ENCODE results near the gene PARP4.
"Not testable (repeated sequence)": the region's sequence is repeated elsewhere in the genome, so short reads cannot be mapped to it uniquely, and the experiment has no call there.

The PARP4 gene

DNA sequence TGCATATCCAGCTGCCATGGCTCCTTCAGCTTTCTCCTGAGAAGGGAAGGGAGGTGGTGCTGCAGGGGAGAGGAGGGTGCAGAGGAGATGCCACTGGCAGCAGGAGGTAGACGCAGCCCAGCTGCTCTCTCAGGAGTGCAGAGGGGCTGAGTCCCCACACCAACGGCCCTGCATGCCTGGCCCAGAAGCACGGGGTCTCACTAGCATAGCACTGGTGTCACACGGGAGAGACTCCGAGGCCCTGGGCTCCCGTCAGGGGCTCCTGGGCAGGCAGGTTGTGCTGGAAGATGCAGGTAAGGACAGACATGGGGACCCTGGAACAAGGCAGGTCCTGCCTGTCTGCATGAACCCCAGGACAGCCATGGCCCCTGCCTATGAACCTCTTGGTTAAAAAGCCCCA is 123.1 kb downstream of the PARP4 start:
- TF ChIP-seq, protein P1, sequence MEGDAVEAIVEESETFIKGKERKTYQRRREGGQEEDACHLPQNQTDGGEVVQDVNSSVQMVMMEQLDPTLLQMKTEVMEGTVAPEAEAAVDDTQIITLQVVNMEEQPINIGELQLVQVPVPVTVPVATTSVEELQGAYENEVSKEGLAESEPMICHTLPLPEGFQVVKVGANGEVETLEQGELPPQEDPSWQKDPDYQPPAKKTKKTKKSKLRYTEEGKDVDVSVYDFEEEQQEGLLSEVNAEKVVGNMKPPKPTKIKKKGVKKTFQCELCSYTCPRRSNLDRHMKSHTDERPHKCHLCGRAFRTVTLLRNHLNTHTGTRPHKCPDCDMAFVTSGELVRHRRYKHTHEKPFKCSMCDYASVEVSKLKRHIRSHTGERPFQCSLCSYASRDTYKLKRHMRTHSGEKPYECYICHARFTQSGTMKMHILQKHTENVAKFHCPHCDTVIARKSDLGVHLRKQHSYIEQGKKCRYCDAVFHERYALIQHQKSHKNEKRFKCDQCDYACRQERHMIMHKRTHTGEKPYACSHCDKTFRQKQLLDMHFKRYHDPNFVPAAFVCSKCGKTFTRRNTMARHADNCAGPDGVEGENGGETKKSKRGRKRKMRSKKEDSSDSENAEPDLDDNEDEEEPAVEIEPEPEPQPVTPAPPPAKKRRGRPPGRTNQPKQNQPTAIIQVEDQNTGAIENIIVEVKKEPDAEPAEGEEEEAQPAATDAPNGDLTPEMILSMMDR (IDR thresholded peaks at IDR 0.05; ENCODE audit: low read depth, low read length, missing control alignments), result no peak
- no peak overlapping the region for H3K4me3 ChIP-seq (replicated peaks; ENCODE audit: low read depth, low read length)
- DNase-seq (ENCODE audit: extremely low read depth, low read depth), result no peak

DNA sequence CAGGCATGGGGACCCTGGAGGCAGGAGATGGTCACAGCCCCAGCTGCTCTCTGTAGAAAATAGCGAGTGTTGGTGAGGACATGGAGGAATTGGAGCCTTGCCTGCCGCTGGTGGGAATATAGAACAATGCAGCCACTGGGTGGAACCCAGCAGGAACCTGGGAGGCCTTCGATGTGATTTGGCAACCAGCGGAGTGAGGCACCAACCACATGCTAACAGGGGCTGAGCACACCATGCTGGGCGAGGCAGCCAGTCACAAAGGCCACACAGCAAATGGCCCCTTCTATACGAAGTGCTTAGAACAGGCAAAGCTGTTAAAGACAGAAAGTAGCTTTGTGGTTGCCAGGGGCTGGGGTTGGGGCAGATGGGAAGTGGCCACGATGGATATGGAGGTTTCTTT is 123.8 kb downstream of the PARP4 start:
- not testable (repeated sequence) for DNase-seq (ENCODE audit: extremely low read depth, low read depth); H3K4me3 ChIP-seq (replicated peaks; ENCODE audit: low read depth, low read length)

DNA sequence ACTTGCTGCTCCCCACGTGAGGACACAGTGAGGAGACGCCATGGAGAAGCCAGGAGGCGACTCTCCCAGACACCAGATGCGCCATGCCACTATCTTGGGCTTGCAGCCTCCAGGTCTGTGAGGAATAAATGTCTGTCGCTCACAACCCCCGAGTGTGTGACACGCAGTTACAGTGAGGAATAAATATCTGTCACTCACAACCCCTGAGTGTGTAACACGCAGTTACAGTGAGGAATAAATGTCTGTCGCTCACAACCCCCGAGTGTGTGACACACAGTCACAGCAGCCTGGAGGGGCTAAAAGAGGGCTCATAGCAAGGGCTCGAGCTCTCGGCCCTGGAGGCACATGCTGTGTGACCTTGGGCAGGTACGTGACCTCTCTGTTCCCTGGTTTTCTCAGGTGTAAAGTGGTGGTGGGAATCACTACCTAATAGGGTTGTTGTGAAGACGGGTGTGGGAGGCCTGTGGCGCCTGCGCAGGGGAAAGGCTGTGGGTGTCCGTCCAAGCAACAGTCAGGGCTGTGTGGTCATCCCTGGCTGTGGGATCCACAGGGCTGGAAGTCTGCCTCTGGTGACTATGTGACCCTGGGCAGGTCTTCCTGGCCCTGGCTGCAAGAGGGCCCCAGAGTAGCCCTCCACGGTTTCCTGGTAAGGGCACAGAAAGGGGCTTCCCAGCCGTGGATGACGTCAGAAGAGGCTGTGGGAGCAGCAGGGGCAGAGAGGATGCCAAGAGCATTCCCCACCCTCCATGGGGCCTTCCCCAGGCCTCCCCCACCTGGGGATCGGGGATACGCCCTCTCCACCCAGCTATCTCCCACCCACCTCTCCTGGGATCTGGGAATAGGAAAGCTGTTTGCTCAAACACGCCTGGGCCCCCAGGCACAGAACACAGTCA is 125.5 kb downstream of the PARP4 start:
- H3K4me3 ChIP-seq (replicated peaks; ENCODE audit: low read depth, low read length), result no peak overlapping the region
- TF ChIP-seq, protein P1 (IDR thresholded peaks at IDR 0.05; ENCODE audit: low read depth, low read length, missing control alignments), result no peak
- no peak for DNase-seq (ENCODE audit: extremely low read depth, low read depth)

DNA sequence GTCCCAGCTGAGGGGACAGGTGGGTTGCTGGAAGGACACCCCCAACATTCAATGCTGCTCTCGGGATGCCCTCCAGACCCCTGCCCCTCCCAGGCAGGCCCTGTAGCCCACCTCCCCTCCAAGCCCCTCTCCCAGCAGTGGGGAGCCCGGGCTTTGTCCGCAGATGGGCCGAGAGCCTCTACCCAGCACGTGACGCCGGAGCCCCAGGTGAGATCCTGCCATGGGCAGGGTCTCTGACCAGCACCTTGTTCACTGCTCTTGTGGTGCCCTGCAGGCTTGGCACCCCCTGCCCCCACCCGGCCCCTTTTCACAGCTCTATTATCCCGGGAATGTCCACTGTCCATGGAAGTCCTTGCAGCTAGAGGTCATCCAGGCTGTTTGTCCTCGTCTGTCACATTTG is 126.7 kb downstream of the PARP4 start:
- DNase-seq (ENCODE audit: extremely low read depth, low read depth), result no peak
- no peak overlapping the region for H3K4me3 ChIP-seq (replicated peaks; ENCODE audit: low read depth, low read length)
- TF ChIP-seq, protein P1 (IDR thresholded peaks at IDR 0.05; ENCODE audit: low read depth, low read length, missing control alignments), result no peak

DNA sequence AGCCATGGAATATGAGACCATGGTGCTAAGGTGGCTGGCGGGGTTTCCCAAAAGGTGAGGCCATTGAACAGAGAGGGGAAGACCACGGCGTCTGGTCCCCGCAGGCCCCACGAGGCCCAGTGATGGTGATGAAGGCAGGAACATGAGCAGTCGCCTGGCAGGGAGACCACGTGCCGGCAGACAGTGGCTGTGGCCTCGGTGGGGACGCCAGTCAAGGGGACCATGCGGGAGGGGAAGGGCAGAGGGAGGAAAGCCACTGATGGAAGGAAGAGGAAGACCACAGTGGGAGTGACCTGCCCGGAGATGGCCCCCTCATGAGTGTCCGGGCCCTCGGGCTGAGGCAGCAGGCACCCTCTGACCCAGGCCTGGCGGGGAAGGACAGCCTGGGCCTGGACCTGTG is 127.6 kb downstream of the PARP4 start:
- H3K4me3 ChIP-seq (replicated peaks; ENCODE audit: low read depth, low read length); DNase-seq (ENCODE audit: extremely low read depth, low read depth): not testable (repeated sequence)

DNA sequence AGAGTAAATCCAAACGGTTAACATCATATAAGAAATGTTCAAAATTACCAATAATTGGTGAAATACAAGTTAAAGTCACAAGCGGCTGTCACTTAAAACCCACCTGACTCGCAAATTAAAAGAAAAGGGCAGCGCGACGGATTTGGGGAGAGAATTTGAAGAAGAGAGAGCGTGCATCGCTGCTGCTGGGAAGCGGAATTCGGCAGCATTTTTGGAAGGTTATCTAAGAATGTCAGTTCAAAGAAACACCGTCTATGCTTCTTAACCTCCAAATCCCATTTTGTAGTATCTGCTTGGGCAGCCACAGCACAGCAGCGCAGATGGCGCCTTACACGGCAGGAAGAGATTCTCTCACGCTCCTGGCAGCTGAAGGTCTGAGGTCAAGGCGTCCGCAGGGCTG is 128.5 kb downstream of the PARP4 start:
- H3K4me3 ChIP-seq (replicated peaks; ENCODE audit: low read depth, low read length); DNase-seq (ENCODE audit: extremely low read depth, low read depth): not testable (repeated sequence)

DNA sequence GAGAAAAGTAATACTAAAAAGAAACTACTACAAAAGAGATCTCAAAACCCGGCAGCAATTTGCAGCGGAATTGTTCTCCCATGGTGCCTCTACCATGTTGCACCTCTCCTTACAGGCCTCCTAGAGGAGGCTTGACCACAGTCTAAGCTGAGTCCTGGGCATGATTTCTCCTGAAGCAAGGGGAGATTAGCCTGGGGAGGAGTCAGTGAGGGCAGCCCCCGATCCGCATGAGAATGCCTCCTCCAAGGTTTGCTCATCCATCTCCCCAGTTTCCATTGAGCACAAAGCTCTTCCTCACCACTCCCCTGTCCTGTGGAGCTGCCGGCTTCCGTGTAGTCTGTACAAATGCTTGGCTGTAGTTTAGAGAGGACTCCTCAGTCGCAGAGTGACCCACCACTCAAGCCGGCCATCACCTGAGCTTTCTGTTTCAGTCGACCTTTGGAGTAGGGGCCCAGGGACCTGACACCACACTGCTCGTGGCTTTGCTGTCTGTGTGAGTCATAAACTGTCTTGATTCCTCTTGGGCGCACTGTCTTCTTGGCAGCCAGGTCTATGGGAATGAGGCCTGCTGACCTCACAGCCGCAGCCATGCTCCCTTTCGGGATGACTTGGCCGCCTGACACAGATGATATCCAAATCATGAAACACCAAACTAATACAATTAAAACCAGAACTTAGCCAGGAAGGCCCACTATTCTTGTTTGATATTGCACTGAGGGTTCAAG is 130.9 kb downstream of the PARP4 start:
- no peak overlapping the region for H3K4me3 ChIP-seq (replicated peaks; ENCODE audit: low read depth, low read length)
- TF ChIP-seq, protein P1 (IDR thresholded peaks at IDR 0.05; ENCODE audit: low read depth, low read length, missing control alignments), result no peak
- DNase-seq (ENCODE audit: extremely low read depth, low read depth), result no peak

DNA sequence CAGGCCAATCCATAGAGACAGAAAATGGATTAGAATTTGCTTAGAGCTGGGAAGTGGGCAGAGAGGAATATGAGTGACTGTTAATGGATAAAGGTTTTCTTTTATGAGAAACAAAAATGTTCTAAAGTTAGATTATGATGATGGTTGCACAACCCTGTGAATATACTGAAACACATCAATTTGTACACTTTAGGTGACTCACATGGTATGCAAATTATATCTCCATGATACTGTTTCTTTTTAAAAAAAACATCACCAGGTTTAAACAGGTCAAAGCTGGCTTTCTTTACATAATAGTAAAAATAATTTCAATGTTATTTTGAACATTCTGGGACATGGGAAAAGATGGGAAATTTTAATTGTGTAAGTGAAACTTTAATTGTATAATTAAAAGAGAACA is 131.7 kb downstream of the PARP4 start:
- DNase-seq (ENCODE audit: extremely low read depth, low read depth); H3K4me3 ChIP-seq (replicated peaks; ENCODE audit: low read depth, low read length): not testable (repeated sequence)

DNA sequence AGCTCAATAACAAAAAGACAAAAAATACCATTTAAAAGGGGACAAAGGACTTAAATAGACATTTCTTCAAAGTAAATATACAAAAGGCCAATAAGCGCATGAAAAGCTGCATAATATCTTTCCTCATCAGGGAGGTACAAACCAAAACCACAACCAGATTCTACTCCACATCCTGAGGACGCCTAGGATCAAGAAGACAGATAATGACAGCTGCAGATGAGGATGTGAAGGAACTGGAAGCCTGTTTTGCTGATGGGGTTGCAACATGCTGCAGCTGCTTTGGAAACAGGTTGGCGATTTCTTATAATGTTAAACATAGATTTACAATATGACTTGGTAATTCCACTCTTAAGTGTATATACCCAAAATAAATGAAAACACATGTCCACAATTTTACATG is 132.4 kb downstream of the PARP4 start:
- H3K4me3 ChIP-seq (replicated peaks; ENCODE audit: low read depth, low read length); DNase-seq (ENCODE audit: extremely low read depth, low read depth): not testable (repeated sequence)

DNA sequence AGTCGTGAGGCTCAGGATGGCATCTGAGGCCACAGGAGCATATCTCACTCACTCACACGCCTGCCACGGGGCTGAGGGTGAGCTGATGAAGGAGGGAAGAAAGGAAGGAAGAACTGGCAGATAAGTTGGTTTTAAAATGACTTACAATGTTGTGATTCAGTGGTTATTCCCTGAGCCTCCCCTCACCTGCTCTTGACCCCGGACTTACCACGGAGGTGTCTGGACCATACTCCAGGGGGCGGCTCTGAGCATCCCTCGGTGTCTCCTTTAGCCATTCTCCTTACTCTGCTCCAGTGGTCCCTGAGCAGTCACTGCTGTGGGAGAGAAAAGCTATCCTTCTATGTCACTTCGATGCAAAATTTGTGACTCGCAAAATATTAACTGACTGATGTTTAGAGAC is 141.3 kb downstream of the PARP4 start:
- DNase-seq (ENCODE audit: extremely low read depth, low read depth); H3K4me3 ChIP-seq (replicated peaks; ENCODE audit: low read depth, low read length): not testable (repeated sequence)
